Fibroblast of skin of right biceps (primary cell): ENCODE results near the gene FANCG.

Source experiments
- DNase-seq: peaks from one replicate; pipeline ENCODE4 v3.0.0-alpha.2; 2013

Gene FANCG

DNA sequence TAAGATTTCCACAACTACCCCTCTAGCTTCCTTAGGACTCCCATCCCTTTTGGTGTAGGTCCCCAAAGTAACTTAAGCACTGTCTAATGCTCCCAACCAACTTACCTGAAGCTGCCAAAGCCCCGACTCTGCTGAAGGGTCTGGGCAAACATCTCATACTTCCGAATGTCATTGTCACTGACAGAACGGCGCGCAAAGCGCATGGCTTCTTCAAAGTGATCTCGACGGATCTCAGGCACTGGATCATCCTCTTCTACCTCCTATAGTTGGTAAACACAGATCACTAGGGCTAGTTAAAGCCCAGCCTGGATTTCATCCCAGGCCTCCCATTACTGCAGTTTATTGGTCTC lies 22.5 kb downstream of the FANCG start:
- DNase-seq, result no peak

DNA sequence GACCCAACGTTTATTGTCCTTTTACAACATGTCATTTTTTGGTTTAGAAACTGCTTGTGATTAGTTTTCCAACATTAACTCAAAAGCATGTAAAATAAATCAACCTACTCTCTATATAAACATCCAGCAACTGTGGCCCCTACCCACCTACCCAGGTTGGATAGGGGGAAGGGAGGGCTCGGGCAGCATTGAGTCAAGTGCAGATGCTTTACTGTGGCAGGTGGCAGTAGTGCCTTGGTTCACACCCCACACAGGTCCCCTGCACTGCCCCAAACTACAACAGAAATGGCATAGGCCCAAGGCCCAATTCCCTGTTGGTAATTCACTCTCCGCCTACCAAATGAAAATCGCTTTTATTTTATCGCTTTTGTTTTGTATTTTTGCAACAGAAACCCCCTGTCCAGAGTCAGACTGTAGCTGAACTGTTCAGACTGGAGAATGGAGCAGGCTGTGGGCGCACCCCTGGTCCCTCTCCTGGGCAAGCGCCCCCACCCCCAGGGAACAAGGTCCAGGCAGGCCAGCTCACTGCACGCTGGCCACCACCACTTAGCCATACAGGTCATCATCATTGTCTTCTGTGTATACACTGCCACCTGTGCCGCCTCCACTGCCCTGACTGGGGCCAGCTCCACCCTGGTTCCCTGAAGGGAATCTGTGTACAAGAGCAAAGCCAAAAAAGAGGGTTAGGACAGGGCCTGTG lies 23.0 kb downstream of the FANCG start:
- no peak for DNase-seq

DNA sequence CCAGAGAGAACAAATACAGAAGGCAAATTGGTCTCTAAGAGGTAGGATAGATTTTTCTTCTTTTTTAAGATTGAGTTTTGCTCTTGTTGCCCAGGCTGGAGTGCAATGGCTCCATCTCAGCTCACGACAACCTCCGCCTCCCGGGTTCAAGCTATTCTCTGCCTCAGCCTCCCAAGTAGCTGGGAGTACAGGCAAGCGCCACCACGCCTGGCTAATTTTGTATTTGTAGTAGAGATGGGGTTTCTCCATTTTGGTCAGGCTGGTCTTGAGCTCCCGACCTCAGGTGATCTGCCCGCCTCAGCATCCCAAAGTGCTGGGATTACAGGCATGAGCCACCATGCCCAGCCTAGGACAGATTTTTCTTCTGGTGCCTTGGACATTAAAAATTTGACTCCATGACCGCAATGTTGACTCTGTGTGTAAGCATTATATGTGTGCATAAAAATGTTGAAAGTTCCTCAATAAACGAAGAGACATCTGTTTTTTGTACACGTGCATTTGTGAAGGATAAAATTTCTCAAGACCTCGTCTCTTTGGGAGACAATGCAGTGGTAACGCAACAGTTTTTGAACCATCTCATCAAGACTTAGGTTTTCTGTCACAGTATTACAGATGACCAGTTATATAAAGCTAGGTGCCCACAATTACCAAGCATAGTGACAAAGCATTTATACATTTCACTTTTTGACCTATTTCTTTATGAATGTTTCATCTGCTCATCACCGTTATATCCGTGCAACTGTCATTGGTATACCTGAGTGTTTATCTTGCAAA lies 24.7 kb downstream of the FANCG start:
- DNase-seq, result no peak

DNA sequence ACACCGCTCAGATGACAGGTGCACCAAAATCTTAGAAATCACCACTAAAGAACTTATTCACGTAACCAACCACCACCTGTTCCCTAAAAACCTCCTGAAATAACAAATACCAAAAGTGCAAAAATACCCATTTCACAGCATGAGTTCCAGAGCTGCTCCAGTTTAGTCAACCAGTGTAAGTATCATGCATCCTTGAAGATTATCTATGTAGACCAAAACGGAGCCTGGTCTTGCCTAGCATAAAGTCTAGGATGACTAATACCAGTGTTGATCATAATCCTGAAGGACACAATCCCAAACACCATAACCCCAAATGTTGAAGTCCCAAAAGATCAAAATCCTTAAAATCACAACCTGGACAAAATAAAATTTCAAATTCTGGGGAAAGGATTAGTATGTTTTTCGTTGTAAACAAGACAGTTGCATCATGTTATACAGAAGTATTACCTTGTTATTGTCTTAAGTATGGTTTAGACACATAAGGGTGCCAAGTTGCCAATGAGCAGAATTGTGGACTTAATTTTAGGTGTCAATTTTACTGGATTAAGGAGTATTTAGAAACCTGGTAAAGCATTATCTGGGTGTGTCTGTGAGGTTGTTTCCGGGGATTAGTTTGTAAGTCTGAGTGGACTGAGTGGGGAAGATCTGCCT lies 25.4 kb downstream of the FANCG start:
- DNase-seq, result no peak

DNA sequence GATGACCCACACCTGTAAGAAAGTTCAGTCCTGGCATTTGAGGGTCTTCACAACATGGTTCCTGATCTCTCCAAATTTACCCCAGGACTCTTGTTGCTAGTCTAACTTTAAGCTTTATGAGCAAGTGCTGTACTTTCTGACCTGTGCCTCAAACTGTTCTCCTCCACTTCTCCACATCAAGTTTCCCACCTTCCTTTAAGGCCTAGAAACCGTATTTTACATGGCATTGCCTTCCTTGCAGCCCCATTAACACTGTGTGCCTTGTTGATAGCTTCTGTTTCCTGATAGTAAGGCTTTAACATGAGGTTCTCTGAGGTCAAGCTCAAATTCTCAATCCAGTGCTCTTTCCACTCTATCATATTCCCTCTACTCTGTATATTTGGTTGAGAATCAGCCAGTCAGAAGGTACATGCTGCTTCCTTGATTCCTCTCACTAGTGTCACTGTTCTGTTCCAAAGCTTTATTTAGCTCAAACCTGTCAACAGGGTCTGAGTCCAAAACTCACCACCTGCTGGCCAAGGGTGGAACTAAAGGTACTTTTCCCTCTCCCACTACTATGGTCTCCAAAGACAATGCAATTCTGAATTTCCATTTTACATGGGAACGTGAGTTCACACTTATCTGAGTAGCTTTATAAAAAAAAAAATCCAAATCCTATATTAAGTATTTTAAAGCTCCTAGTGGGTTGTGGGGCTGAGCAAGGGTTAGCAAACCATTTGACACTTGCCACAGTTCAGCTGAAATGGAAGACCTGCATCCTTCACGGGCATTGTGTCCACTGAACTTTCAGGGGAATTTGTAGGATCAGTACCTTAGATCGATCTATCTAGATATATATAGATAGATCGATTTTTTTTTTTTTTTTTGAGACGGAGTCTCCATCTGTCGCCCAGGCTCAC lies 28.4 kb downstream of the FANCG start:
- peak; percentile 52 for DNase-seq

DNA sequence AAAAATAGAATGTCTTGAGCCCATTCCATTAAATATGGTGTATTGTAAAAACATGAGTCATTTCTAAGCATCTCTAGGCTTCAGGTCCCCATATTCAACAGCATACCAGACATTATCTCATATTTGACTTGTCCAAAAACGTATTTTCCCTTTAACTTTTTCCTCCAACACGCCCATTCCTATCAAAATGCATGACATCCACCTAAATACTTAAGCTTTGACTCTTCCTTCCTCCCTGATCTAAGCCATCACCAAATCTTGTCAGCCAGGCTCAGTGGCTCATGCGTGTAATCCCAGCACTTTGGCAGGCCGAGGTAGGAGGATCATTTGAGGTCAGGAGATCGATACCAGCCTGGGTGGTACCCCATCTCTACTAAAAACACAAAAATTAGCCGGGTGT lies 31.2 kb downstream of the FANCG start:
- peak; percentile 26 for DNase-seq

DNA sequence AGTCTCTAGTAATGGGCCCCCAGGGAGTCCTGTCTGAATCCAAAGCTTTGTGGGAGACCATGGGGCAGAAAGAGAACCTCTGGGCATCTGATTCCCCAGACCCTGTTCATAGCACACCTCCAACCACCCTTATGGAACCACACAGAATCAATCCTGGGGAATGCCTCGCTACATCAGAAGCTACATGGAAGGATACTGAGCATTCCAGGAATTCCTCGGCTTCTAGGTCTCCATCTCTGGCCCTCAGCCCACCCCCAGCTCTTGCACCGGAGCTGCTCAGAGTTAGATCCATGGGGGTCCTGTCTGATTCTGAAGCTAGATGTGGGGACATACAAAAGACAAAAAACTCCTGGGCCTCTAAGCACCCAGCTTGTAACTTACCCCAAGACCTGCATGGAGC lies 35.7 kb downstream of the FANCG start:
- DNase-seq, result peak; percentile 44

DNA sequence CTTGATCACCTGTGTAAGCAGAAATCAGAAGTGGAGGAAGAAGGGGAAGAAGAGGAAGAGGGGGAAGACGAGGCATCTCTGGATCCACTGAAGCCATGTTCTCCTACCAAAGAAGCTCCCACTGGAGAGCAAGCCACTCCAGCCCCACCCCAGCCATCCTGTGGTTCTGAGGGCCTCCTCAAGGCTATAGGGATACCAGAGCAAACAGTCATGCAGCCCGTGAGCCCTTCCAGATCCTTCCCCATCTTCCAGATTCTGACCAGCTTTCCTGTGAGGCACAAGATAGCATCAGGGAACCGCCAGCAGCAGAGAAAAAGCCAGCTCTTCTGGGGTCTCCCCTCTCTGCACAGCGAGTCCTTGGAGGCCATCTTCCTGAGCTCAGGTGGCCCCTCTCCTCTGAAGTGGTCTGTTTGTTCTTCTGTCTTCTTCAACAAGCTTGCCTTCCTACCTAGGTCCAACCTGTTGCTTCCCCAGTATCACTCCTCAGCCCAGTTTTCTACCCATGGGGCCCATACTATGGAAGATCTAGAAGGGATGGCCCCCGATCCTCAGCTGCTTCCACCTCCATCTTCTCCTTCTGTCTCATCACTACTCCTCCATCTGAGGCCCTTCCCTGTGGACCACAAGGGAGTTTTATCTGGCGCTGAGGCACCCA lies 36.7 kb downstream of the FANCG start:
- no peak for DNase-seq

DNA sequence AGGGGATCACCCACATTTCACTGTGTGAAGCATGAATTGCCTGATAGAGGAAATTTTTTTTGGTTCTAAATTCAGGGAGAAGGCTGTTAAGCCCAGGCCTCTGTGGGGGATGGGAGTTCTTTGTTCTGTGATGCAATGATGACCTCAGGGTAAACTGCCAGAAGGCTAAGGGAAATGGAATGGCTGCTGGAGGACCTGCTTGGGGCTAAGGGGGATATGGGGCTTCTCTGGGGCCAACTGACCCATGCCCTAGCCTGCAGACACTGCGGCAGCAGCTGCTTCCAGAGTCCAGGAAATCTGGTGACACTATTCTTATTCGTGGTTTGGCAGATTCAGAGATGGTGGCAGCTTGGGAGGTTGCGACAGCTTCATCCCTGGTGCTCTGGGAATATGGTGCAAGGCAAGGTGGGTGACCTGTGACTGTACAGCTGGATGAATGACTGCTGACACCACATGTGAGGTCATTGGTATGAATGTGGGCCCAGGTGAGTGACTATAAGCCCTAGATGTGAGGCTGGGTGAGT lies 37.6 kb downstream of the FANCG start:
- peak; percentile 26 for DNase-seq

DNA sequence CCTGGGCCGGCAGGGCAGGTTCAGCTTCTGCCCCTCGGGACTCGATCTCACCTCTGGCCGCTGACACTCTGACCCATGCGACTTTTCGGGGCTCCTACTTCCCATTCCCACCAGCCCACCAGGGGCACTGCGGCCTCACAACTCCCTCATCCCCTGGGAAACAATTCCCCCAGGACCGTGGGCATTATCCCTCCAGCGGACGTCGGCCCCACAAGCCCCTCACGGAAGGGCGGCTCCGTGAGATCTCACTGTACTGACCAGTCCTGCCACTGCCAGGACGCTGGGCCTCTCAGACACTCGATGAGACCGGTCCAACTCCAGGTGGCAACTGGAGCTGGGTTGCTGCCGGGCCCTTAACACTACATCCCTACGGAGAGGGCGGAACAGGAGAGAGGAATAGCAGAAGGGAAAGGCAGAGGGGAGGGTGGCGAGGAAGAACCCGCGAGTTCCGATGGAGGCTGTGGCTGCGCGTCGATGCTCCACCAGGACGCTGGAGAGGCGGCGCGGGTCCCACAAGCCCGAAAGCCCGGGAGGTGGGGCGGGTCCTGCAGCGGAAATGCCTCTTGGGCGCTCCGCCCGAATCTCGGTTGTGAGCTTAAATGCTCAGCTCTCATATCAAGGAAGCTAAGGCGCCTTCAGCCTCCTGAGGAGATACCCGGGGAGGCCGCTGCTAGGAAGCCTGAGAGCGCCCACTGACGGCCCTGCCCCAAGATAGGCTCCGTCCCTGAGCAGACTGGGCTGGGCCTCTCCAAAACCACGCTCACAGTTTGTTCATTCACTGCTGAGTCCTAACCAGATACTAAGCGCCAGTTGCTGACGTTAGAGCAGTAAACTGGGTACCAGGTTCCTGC lies 43.7 kb downstream of the FANCG start:
- DNase-seq, result peak; percentile 80

DNA sequence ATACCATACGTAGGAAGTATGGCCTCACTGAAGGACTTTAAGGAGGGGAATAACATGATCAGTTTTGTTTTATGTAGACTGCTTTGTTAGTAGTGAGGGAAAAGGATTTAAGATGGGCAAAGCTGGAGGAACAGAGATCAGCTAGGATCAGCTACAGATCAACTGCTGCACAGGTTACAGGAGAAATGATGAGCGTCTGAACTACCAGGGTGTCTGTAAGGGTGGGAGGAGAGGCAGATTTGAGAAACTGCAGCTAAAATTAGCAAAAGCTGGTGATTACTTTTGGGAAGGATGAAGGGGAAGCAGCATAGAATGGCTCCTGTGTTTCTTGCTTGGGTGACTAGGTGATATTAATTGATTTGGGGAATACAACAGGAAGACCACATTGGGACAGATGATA lies 46.6 kb downstream of the FANCG start:
- no peak for DNase-seq

DNA sequence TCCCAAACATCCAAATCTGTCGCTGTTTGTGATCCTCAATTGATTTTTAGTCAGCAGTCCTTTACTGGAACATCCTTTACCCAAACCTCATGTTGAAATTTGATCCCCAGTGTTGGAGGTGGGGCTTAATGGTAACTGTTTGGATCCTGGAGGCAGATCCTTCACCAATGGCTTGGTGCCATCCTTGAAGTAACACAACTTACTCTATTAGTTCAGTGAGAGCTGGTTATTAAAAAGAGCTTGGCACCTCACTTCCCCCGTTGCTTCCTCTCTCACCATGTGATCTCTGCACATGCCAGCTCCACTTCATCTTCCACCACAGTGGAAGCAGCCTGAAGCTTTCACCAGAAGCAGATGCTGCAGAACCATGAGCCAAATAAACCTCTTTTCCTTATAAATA lies 49.9 kb downstream of the FANCG start:
- DNase-seq, result no peak

DNA sequence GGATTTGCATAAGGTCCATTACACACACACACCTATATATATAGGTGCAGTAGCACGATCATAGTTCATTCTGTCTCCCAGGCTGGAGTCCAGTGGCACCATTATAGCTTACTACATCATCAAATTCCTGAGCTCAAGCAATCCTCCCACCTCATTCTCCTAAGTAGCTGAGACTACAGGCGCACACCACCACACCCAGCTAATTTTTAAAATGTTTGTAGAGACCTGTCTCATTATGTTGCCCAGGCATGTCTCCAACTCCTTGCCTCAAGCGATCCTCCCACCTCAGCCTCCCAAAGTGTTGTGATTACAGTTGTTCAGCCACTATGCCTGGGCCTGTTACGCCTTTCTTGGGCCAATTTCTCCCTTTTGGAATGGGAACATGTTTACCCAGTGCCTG lies 50.5 kb downstream of the FANCG start:
- no peak for DNase-seq

DNA sequence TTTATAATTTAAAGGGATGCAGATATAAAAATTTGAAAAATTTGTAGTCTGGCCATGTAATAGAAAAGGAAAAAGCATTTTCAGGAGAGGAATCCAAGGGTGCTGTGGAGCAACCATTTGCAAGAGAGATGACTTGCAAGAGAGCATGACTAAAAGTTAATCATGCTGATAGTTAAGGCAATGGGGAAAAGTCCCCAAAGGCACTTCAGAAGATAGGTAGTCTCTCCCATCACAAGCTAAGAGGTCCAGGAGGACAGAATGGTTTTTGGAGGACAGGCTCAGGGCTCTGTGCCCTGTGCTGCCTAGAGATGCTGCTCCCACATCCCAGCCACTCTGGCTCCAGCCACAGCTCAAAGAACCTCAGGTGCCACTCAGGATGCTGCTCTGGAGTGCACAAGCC lies 51.4 kb downstream of the FANCG start:
- no peak for DNase-seq

DNA sequence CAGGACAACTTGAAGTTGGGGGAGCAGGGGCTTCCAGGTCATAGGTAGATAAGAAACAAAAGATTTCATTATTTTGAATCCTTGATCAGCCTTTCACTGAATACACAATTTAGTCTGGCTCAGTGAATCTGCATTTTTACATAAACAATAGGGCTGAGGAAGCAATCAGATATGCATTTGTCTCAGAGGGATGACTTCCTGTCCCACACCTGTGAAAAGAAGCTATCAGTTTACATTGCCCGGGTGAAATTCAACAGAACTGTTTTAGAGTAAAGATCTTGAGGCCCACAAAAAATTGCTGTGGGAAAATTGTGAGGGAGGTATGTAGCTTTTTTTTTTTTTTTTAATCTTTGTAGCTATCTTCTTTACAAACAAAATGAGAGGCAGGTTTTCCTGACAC lies 51.9 kb downstream of the FANCG start:
- DNase-seq, result no peak

DNA sequence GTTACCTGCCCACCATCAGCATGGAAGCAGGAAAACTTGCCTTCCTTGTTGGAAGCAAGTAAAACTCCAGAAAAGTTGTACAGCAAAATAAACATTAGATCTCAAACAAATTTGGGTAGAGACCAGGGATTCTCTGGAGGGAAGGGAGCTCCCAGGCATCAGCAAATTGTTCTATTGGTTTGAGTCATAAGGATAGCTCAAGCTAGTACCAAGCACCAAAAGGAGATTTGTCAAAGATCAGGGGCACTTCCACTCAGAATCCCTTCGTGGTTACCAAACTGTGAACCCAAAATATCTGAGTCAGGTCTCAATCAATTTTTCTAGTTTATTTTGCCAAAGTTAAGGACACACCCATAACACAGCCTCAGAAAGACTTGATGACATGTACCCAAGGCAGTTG lies 52.4 kb downstream of the FANCG start:
- no peak for DNase-seq

DNA sequence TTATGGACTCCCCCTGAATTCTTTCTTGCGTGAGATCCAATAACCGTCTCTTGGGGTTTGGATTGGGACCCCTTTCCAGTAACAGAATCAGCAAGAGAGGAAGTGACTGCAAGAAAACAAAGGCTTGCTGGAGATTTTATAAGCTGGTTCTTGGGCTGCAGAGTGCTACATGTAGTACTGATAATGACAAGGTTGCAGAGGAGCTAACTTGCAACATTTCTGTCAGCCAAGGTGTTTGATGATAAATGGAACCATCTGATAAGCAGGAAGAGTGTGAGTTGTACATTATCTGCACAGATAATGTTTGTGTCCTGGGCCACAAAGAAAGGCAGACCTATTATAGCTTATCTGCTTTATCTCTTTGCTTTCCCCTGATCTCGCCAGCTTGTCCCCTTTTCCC lies 53.1 kb downstream of the FANCG start:
- DNase-seq, result no peak
